Measurements from ENCODE around the gene CCDC149.

CCDC149 gene

DNA sequence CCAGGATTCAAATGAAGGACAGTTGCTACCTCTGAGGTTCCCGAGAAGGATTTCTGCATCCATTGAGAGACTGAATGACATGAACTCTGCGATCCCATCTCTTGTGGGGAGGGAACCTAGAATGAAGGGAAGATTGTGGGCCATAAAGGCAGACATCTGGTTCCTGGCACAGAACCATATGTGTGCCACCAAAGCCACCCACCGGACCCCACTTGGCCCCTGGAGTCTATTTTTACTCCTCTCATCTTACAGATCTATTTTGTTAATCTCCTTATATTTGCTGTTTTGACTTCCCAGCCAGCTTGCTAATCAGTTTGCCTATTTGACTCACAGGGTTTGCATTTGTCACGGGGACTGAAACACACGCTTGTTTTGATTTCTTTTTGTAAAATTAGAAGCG lies 110.2 kb downstream of the CCDC149 start:
- DNase-seq (ENCODE audit: low read depth in 2 of 2): no peak

- DNase-seq (ENCODE audit: low read depth in 2 of 2): no peak
Observed at GRCh38 chr4:24801136-24801855, 111.5 kb downstream of the CCDC149 start.

- DNase-seq (ENCODE audit: low read depth in 2 of 2): no peak
Observed at GRCh38 chr4:24800325-24800895, 112.4 kb downstream of the CCDC149 start.

- DNase-seq (ENCODE audit: low read depth in 2 of 2): no peak
Observed at GRCh38 chr4:24799544-24800324, 113.1 kb downstream of the CCDC149 start.

- DNase-seq (ENCODE audit: low read depth in 2 of 2): no peak
Observed at GRCh38 chr4:24799196-24799543, 113.7 kb downstream of the CCDC149 start.

- DNase-seq (ENCODE audit: low read depth in 2 of 2): no peak
Observed at GRCh38 chr4:24798036-24798610, 114.7 kb downstream of the CCDC149 start.

- no peak for DNase-seq (ENCODE audit: low read depth in 2 of 2)
Observed at GRCh38 chr4:24796620-24797019, 116.2 kb downstream of the CCDC149 start.

DNA sequence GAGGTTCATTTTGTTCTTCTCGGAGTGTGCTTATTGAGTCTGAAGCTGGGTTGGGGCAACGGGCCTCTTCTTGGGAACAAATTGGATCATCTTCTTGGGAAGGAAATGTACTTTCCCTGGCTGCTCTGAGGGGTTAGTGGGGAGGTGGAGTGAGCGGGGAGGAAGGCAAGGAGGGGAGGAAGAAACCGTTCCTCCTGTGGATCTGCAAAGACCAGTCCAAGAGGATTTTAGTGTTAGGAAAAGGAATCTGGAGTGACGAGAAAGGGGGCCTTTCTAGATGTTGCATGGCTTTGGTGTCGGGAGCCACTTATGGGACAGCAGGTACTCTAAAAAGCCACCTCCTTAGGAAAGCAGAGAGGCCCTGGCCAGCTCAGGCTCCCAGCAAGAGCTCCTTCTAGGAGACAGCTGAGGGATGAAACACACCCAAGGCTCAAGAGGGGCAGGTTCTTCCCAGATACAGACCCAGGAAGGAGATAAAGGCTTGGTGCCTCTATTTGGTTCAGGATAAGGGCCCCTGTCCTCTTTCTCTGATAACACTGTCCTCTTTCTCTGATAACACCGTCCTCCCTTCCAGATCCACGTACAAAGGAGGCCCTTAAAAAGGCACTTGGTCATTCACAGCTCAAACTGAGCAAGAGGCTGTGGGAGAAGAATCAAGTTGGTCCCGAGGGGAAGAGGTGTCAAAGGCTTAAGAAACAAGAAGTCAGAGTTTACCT lies 117.0 kb downstream of the CCDC149 start:
- no peak for DNase-seq (ENCODE audit: low read depth in 2 of 2)

DNA sequence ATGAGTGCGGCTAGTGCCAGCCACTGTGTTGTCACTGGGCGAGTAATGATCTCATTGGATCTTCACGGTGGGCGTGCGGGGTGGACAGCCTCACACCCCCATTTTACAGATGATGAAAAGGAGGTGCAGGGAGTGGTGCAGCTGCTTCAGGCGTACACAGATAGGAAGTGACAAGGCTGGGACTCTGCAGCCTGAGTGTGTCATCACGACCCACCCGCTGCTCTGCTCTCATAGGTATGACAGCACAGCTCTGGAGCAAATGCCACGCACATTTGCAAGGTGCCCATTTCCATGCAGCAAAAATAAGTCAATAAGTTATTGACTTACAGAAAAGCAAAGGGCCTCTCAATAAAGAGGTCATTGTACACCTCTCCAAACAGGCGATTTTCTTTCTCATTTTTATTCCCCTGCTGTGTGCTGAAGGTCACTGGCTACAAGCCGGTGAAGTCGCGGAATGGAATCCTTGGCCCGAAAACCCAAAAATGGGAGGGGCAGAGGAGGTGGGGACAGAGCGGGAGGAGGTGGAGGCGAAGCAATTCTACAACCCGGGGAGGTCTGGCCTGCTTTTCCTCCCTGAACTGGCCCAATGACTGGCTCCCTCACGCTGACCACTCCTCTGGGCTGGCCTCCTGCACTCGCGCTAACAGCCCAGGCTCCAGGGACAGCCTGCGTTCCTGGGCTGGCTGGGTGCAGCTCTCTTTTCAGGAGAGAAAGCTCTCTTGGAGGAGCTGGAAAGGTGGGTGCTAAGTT lies 117.8 kb downstream of the CCDC149 start, which contains the start of gene SOD3:
SOD3 (plus strand) TSS at position 658 of the 750 bp plus-strand sequence. CDS start 3,949 bp downstream, outside the sequence.
- DNase-seq (ENCODE audit: low read depth in 2 of 2): peak in 1 of 2 experiments; percentile 23

- DNase-seq (ENCODE audit: low read depth in 2 of 2): peak; percentile 13 to 15
Observed at GRCh38 chr4:24794480-24794879, 118.4 kb downstream of the CCDC149 start.

DNA sequence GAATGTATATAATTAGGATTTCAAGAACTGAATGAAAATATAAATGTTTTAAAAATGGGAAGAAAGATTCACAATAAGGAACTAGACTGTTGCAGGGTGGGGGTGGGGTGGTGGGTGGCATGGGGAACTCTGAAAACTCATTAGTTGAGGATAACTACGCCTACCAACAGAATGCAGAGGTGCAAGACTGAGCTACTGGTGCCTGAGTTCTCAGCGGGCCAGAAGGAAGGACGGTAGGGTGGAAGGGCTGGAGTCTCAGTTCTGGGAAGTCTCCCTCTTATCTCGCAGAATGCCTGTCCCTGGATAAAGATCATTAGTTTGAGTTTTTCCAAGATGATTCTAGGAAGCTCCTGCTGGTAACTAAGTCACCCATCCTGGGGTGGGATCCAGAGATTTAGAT lies 118.8 kb downstream of the CCDC149 start:
- no peak for DNase-seq (ENCODE audit: low read depth in 2 of 2)

DNA sequence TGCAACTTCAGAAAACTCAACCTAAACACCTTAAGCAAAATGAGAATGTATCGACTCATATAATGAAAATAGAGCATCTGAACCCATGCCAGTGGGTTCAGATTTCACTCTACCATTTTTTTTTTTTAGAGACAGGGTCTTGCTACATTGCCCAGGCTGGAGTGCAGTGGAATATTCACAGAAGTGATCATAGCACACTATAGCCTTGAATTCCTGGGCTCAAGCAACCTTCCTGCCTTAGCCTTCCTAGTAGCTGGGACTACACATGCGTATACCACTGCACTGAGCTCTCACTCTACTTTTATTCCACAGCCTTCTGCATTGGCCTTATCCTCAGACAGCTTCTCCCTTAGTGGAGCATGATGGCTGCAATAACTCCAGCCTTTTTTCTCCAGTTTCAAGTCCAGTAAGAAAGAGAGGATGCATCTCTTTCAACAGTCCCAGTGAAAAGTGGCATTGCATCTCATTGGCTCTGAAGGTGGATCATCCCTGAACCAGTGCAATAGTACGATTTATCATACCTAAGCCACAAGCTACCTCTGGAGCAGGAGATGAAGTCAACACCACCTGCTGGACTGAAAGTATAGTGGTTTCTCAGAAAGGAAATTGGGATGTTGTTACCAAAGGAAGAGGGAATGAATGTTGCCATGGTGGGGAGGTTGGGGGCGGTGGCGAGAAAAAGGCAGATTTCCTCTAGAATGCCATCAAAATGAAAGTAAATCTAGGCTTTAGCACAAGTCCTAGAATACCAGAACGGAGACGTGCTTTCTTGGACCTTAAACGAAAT lies 119.4 kb downstream of the CCDC149 start:
- DNase-seq (ENCODE audit: low read depth in 2 of 2): no peak

DNA sequence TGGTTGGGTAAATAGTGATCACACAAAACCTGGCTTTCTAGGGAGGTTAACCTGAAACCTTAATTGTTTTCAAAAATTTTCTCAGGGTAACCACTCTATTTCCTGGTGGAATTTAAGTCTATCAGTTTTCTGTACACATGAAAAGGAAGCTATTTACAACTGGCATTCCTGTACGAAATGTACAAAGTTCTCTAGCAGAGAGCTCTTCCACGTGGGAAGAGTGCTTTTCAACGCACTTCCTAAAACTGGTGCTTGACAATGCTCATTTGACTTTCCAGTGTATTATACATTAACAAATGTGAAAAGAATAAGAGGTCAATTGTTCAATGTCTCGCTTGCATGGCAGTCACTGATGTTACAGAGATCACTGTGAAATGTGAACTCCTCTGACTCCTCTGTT lies 120.3 kb downstream of the CCDC149 start:
- no peak for DNase-seq (ENCODE audit: low read depth in 2 of 2)

DNA sequence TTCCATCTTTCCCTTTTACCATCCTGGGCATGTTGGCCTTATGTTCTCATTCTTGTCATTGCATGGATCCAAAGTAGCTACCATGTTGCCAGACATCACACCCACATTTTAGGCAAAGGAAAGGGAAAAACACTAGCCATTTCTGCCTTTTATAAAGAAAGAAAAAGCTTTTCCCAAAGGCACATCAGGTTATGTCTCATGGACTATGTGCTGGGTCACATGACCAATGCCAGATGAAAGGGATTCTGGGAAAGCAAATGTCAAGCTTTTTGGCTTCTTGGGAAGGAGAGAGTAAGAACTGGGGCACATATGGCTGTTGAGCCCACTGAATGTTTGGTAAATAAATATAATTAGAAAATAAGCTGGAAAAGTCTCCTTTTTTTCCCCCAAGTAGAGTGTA lies 121.8 kb downstream of the CCDC149 start:
- DNase-seq (ENCODE audit: low read depth in 2 of 2): no peak

GRCh38 chr4:24783506-24783905 lies 129.3 kb downstream of the CCDC149 start:
- DNase-seq (ENCODE audit: low read depth in 2 of 2): no peak

GRCh38 chr4:24781999-24782745 lies 130.7 kb downstream of the CCDC149 start:
- no peak for DNase-seq (ENCODE audit: low read depth in 2 of 2)

GRCh38 chr4:24780936-24781495 lies 131.8 kb downstream of the CCDC149 start:
- DNase-seq (ENCODE audit: low read depth in 2 of 2): no peak

DNA sequence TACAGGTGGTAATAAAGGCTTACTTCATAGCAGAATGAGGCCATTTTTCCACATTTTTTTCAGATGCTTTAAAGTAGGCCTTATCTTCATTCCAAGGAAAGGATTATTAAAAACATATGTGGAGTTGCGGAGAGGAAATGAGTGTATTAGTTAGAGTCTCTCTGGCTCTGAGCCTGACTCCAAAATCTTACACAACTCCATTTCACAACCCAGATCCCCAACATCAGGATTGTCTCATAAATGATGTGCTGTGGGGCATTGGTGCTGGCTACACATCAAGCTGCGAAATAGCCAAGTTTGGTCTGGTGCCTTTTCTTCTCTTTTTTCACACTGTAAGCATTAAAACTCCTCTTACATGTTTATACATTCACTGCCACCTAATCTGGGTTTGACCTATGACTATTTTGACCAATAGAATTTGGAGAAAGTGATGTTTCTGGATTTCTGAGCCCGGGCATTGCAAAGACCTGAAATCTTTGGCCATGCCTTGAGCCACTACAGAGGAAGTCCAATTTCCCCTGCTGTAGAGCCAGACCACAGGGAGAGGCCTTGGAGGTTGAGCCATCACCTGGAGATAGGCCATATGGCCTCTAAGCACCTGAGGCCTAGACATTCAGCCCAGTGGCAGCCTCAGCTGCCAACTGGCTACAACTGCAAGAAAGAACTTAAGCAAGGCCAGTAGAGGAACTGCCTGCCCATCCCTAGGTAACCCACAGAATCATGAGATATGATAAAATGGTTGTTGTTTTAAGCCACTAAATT lies 134.2 kb downstream of the CCDC149 start:
- DNase-seq (ENCODE audit: low read depth in 2 of 2): peak; percentile 98
